SK-N-SH (cell line): Measurements from ENCODE around the gene SOX2. TPM values are rescaled to one million over a fixed set of nuclear protein-coding genes. Genes with fewer than 3 reads are reported as not detected.

Experiments used
- CTCF ChIA-PET: fragments of 300-600, 350-600 bp; formaldehyde crosslinking; extraction: SDS; loops from one replicate; lab custom pipeline; 2021; lab: Yijun Ruan, JAX
- POLR2A ChIA-PET: fragments of 350-600 bp; sonication (Branson Sonifier 250); formaldehyde crosslinking; extraction: SDS; loops from one replicate; lab custom pipeline; 2020; ENCODE audit warnings: antibody characterized with exemption, inconsistent platforms; lab: Yijun Ruan, JAX
- DNase-seq: peaks from one replicate; pipeline ENCODE4 v3.0.0; 2012
- H2AFZ ChIP-seq: fragments of 200-600 bp; sonication (generic); 2 replicates; pipeline ENCODE4 v1.8.1; 2016; ENCODE audit warnings: antibody characterized with exemption, mild to moderate bottlenecking, low read depth
- H3F3A ChIP-seq: fragments of 200-600 bp; sonication (generic); replicated peaks from 2 replicates; pipeline ENCODE3; 2016; ENCODE audit warnings: antibody characterized with exemption, mild to moderate bottlenecking; ENCODE audit not compliant: insufficient read depth
- H3K27ac ChIP-seq, 2 experiments: fragments of 200-500 bp in 1 of 2; fragments of 200-600 bp in 1 of 2; sonication (Bioruptor generic) in 1 of 2; sonication (generic), shearing (Covaris generic) in 1 of 2; 2 replicates each; pipeline versions ENCODE4 v1.5.1 to v1.6.1; 2014 to 2016; ENCODE audit warnings: low read depth in 2 of 2, inconsistent platforms in 1 of 2, low read length in 1 of 2, mild to moderate bottlenecking in 1 of 2, mixed read lengths in 1 of 2
- H3K27me3 ChIP-seq: fragments of 200-600 bp; sonication (generic), shearing (Covaris generic); 2 replicates; pipeline ENCODE4 v1.6.1; 2016; ENCODE audit warnings: mixed run types; ENCODE audit not compliant: insufficient read depth
- H3K36me3 ChIP-seq, 2 experiments: fragments of 200-500 bp in 1 of 2; fragments of 200-600 bp in 1 of 2; sonication (Bioruptor generic) in 1 of 2; sonication (generic) in 1 of 2; replicated peaks in 1 of 2; 2 replicates each; pipeline versions ENCODE3 to v1.5.1; 2014 to 2016; ENCODE audit warnings: low read length in 1 of 2, mild to moderate bottlenecking in 1 of 2; ENCODE audit not compliant: insufficient read depth in 2 of 2, control insufficient read depth in 1 of 2
- H3K4me1 ChIP-seq, 2 experiments: fragments of 200-500 bp in 1 of 2; fragments of 200-600 bp in 1 of 2; sonication (Bioruptor generic) in 1 of 2; sonication (generic), shearing (Covaris generic) in 1 of 2; 2 replicates each; pipeline versions ENCODE4 v1.5.1 to v1.6.1; 2014 to 2016; ENCODE audit warnings: low read depth in 1 of 2, low read length in 1 of 2, mixed run types in 1 of 2; ENCODE audit not compliant: insufficient read depth in 2 of 2, control insufficient read depth in 1 of 2
- H3K4me2 ChIP-seq: fragments of 200-600 bp; sonication (generic), shearing (Covaris generic); 2 replicates; pipeline ENCODE4 v1.6.1; 2017; ENCODE audit warnings: mixed run types
- H3K4me3 ChIP-seq, 2 experiments: fragments of 200-500 bp in 1 of 2; fragments of 200-600 bp in 1 of 2; sonication (Bioruptor generic) in 1 of 2; sonication (generic), shearing (Covaris generic) in 1 of 2; 2 replicates each; pipeline versions ENCODE4 v1.5.1 to v1.8.1; 2014 to 2016; ENCODE audit warnings: low read depth in 2 of 2, inconsistent platforms in 1 of 2, low read length in 1 of 2, mild to moderate bottlenecking in 1 of 2, mixed read lengths in 1 of 2, moderate library complexity in 1 of 2
- H3K79me2 ChIP-seq: fragments of 200-600 bp; sonication (generic); 2 replicates; pipeline ENCODE4 v1.8.1; 2017; ENCODE audit warnings: mild to moderate bottlenecking; ENCODE audit not compliant: insufficient read depth
- H3K9ac ChIP-seq: fragments of 200-600 bp; sonication (generic); 2 replicates; pipeline ENCODE4 v1.6.1; 2017; ENCODE audit warnings: mixed run types
- H3K9me2 ChIP-seq: fragments of 200-600 bp; sonication (generic); 2 replicates; pipeline ENCODE4 v1.6.1; 2017; ENCODE audit warnings: mixed run types
- H3K9me3 ChIP-seq: fragments of 200-600 bp; sonication (generic); 2 replicates; pipeline ENCODE4 v1.6.1; 2017; ENCODE audit warnings: mixed run types, mild to moderate bottlenecking, moderate library complexity
- H4K20me1 ChIP-seq: fragments of 200-600 bp; sonication (generic); 2 replicates; pipeline ENCODE4 v1.6.1; 2017; ENCODE audit warnings: mild to moderate bottlenecking, mixed run types; ENCODE audit not compliant: insufficient read depth
- ELF1 ChIP-seq: IDR thresholded peaks from 2 replicates; pipeline ENCODE4 v1.4.0; 2012
- EP300 ChIP-seq, 2 experiments: IDR thresholded peaks; 2 replicates each; pipeline versions ENCODE4 v1.4.0 to v1.6.1; 2012; ENCODE audit warnings: borderline replicate concordance in 1 of 2, low read depth in 1 of 2, low read length in 1 of 2
- FOXJ3 ChIP-seq: sonication (generic); formaldehyde crosslinking; IDR thresholded peaks from 2 replicates; pipeline ENCODE4 v1.5.1; 2020; ENCODE audit warnings: mild to moderate bottlenecking, missing genetic modification reagents
- FOXM1 ChIP-seq: IDR thresholded peaks from 2 replicates; pipeline ENCODE4 v1.4.0; 2012; ENCODE audit warnings: low read depth, mild to moderate bottlenecking
- GATA2 ChIP-seq: sonication (generic); formaldehyde crosslinking; IDR thresholded peaks from 2 replicates; pipeline ENCODE4 v1.5.0; 2020; ENCODE audit warnings: mild to moderate bottlenecking, missing genetic modification reagents
- MEF2A ChIP-seq: IDR thresholded peaks from 2 replicates; pipeline ENCODE4 v1.4.0; 2012; ENCODE audit warnings: low read depth, borderline replicate concordance
- MXI1 ChIP-seq: IDR thresholded peaks from 2 replicates; pipeline ENCODE4 v1.6.1; 2012; ENCODE audit warnings: mild to moderate bottlenecking, low read depth, low read length, improper control_type of control experiment
- POLR2AphosphoS5 ChIP-seq: IDR thresholded peaks from 2 replicates; pipeline ENCODE4 v1.6.1; 2012; ENCODE audit warnings: low read depth, low read length
- RFX5 ChIP-seq: IDR thresholded peaks from 2 replicates; pipeline ENCODE4 v1.6.1; 2012; ENCODE audit warnings: mild to moderate bottlenecking, improper control_type of control experiment, low read length
- RXRA ChIP-seq: IDR thresholded peaks from 2 replicates; pipeline ENCODE4 v1.4.0; 2012; ENCODE audit warnings: low read depth, mild to moderate bottlenecking, borderline replicate concordance
- SMC3 ChIP-seq: IDR thresholded peaks from 2 replicates; pipeline ENCODE4 v1.6.1; 2012; ENCODE audit warnings: low read depth, low read length, improper control_type of control experiment
- TEAD4 ChIP-seq: IDR thresholded peaks from 2 replicates; pipeline ENCODE4 v1.4.0; 2012; ENCODE audit warnings: mild to moderate bottlenecking, borderline replicate concordance; ENCODE audit not compliant: insufficient read depth
- YY1 ChIP-seq: IDR thresholded peaks from 2 replicates; pipeline ENCODE4 v1.4.0; 2012; ENCODE audit warnings: low read depth, mild to moderate bottlenecking
- WGBS: methylation state at CpG from one replicate; pipeline ENCODE4 v1.1.6; 2017; ENCODE audit warnings: low lambda C conversion rate; 5-methylcytosine and 5-hydroxymethylcytosine counted together
- polyA plus RNA-seq, 3 experiments: library from polyadenylated mRNA; depleted of rRNA; stranded (reverse); fragments of >200 nt; gene quantifications; 2 replicates each; pipeline ENCODE4 v1.2.3, GENCODE V29; 2012
- TF ChIP-seq, protein P1 (sequence below): fragments of 150-350 bp; IDR thresholded peaks from 2 replicates; pipeline ENCODE4 v1.6.1; 2016; ENCODE audit warnings: mild to moderate bottlenecking, low read depth, low read length
- TF ChIP-seq, protein P2 (sequence below): fragments of 200-600 bp; sonication (generic); IDR thresholded peaks from 2 replicates; pipeline ENCODE4 v1.6.1; 2017; ENCODE audit warnings: antibody characterized with exemption, mild to moderate bottlenecking, moderate library complexity
- TF ChIP-seq, protein P3 (sequence below): fragments of 150-350 bp; IDR thresholded peaks from 2 replicates; pipeline ENCODE4 v1.6.1; 2017; ENCODE audit warnings: antibody characterized with exemption, low read length, low read depth, borderline replicate concordance
- TF ChIP-seq, protein P4 (sequence below): IDR thresholded peaks from 2 replicates; pipeline ENCODE4; 2012
- TF ChIP-seq, protein P5 (sequence below): IDR thresholded peaks from 2 replicates; pipeline ENCODE4 v1.4.0; 2012; ENCODE audit warnings: low read depth
- TF ChIP-seq, protein P6 (sequence below): IDR thresholded peaks from 2 replicates; pipeline ENCODE4 v1.6.1; 2012; ENCODE audit warnings: mild to moderate bottlenecking, low read depth, low read length, moderate library complexity
- TF ChIP-seq, protein P7 (sequence below): IDR thresholded peaks from 2 replicates; pipeline ENCODE4 v1.4.0; 2012; ENCODE audit warnings: low read depth, borderline replicate concordance

SOX2 gene
- polyA plus RNA-seq, 1 of the 3 experiments (the other 2 are of a cell fraction): 0.13 TPM

DNA sequence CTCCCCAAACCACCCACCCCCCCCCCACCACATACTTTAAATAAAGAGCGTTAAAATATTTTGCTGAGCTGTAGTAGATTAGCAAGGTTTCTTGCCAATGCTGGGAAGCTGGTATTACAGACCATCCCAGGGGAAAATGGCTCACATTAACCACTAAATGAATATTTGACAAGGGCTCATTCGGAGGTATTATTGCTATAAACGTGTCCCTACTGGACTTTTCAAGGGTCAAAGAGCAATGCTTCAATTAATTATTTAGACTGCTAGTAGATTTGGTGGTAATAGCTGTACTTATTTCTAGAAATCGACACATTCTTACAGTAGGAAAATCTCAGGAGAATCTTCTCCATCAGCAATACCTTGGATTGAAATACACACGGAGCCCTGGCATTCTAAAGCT is 5.2 kb downstream of the SOX2 start:
- ChIA-PET CTCF (interaction anchor here (0.6 to 1.4 kb wide), 4 partner anchors 16 to 464 kb away, joined by 3 to 5 read pairs (median 4); no protein-coding TSS in a partner anchor), POLR2A (no interaction called here)
- Histone ChIP-seq H4K20me1 (no peaks in the 10 kb centered on the region), H3K9me2 (no peaks in the 10 kb centered on the region), H3K27me3 (peaks cover 14% of the 10 kb centered on the region; the same call in 1 of the 2 replicates), H3K27ac (no peak overlapping the region), H3K4me2 (no peak overlapping the region), H2AFZ (no peak overlapping the region), H3K4me3 (no peak overlapping the region), H3K79me2 (no peaks in the 10 kb centered on the region), H3K4me1 (peaks cover 0 to 8% of the 10 kb centered on the region in 2 experiments; a peak in 1 of 4 replicates), H3K9me3 (no peaks in the 10 kb centered on the region), H3K9ac (no peak overlapping the region), H3F3A (no peaks in the 10 kb centered on the region), H3K36me3 (no peaks in the 10 kb centered on the region)
- TF ChIP-seq MXI1 (no peak), RXRA (no peak), TEAD4 (no peak), EP300 (IDR thresholded peaks at IDR 0.05; ENCODE audit: borderline replicate concordance in 1 of 2, low read depth in 1 of 2, low read length in 1 of 2) (no peak), GATA2 (CRISPR knock-in tag) (no peak), POLR2AphosphoS5 (no peak), FOXM1 (no peak), MEF2A (no peak), SMC3 (no peak), ELF1 (no peak), YY1 (no peak), FOXJ3 (CRISPR knock-in tag) (no peak), RFX5 (no peak)
- TF ChIP-seq, protein P1, sequence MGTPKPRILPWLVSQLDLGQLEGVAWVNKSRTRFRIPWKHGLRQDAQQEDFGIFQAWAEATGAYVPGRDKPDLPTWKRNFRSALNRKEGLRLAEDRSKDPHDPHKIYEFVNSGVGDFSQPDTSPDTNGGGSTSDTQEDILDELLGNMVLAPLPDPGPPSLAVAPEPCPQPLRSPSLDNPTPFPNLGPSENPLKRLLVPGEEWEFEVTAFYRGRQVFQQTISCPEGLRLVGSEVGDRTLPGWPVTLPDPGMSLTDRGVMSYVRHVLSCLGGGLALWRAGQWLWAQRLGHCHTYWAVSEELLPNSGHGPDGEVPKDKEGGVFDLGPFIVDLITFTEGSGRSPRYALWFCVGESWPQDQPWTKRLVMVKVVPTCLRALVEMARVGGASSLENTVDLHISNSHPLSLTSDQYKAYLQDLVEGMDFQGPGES: no peak
- TF ChIP-seq, protein P2, sequence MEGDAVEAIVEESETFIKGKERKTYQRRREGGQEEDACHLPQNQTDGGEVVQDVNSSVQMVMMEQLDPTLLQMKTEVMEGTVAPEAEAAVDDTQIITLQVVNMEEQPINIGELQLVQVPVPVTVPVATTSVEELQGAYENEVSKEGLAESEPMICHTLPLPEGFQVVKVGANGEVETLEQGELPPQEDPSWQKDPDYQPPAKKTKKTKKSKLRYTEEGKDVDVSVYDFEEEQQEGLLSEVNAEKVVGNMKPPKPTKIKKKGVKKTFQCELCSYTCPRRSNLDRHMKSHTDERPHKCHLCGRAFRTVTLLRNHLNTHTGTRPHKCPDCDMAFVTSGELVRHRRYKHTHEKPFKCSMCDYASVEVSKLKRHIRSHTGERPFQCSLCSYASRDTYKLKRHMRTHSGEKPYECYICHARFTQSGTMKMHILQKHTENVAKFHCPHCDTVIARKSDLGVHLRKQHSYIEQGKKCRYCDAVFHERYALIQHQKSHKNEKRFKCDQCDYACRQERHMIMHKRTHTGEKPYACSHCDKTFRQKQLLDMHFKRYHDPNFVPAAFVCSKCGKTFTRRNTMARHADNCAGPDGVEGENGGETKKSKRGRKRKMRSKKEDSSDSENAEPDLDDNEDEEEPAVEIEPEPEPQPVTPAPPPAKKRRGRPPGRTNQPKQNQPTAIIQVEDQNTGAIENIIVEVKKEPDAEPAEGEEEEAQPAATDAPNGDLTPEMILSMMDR: no peak
- TF ChIP-seq, protein P3, sequence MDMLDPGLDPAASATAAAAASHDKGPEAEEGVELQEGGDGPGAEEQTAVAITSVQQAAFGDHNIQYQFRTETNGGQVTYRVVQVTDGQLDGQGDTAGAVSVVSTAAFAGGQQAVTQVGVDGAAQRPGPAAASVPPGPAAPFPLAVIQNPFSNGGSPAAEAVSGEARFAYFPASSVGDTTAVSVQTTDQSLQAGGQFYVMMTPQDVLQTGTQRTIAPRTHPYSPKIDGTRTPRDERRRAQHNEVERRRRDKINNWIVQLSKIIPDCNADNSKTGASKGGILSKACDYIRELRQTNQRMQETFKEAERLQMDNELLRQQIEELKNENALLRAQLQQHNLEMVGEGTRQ: no peak
- TF ChIP-seq, protein P4, sequence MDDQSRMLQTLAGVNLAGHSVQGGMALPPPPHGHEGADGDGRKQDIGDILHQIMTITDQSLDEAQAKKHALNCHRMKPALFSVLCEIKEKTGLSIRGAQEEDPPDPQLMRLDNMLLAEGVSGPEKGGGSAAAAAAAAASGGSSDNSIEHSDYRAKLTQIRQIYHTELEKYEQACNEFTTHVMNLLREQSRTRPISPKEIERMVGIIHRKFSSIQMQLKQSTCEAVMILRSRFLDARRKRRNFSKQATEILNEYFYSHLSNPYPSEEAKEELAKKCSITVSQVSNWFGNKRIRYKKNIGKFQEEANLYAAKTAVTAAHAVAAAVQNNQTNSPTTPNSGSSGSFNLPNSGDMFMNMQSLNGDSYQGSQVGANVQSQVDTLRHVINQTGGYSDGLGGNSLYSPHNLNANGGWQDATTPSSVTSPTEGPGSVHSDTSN: no peak
- TF ChIP-seq, protein P5, sequence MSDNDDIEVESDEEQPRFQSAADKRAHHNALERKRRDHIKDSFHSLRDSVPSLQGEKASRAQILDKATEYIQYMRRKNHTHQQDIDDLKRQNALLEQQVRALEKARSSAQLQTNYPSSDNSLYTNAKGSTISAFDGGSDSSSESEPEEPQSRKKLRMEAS: no peak
- TF ChIP-seq, protein P6, sequence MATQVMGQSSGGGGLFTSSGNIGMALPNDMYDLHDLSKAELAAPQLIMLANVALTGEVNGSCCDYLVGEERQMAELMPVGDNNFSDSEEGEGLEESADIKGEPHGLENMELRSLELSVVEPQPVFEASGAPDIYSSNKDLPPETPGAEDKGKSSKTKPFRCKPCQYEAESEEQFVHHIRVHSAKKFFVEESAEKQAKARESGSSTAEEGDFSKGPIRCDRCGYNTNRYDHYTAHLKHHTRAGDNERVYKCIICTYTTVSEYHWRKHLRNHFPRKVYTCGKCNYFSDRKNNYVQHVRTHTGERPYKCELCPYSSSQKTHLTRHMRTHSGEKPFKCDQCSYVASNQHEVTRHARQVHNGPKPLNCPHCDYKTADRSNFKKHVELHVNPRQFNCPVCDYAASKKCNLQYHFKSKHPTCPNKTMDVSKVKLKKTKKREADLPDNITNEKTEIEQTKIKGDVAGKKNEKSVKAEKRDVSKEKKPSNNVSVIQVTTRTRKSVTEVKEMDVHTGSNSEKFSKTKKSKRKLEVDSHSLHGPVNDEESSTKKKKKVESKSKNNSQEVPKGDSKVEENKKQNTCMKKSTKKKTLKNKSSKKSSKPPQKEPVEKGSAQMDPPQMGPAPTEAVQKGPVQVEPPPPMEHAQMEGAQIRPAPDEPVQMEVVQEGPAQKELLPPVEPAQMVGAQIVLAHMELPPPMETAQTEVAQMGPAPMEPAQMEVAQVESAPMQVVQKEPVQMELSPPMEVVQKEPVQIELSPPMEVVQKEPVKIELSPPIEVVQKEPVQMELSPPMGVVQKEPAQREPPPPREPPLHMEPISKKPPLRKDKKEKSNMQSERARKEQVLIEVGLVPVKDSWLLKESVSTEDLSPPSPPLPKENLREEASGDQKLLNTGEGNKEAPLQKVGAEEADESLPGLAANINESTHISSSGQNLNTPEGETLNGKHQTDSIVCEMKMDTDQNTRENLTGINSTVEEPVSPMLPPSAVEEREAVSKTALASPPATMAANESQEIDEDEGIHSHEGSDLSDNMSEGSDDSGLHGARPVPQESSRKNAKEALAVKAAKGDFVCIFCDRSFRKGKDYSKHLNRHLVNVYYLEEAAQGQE: no peak
- TF ChIP-seq, protein P7, sequence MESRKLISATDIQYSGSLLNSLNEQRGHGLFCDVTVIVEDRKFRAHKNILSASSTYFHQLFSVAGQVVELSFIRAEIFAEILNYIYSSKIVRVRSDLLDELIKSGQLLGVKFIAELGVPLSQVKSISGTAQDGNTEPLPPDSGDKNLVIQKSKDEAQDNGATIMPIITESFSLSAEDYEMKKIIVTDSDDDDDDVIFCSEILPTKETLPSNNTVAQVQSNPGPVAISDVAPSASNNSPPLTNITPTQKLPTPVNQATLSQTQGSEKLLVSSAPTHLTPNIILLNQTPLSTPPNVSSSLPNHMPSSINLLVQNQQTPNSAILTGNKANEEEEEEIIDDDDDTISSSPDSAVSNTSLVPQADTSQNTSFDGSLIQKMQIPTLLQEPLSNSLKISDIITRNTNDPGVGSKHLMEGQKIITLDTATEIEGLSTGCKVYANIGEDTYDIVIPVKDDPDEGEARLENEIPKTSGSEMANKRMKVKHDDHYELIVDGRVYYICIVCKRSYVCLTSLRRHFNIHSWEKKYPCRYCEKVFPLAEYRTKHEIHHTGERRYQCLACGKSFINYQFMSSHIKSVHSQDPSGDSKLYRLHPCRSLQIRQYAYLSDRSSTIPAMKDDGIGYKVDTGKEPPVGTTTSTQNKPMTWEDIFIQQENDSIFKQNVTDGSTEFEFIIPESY: no peak
- no peak for DNase-seq
- 71% methylated on average over 5 of the region's 5 CpGs for WGBS
